HUES6 (cell line): ENCODE results near the gene NXNL1.
"Not testable (repeated sequence)": the region's sequence is repeated elsewhere in the genome, so short reads cannot be mapped to it uniquely, and the experiment has no call there.

Experiments
- H3K27ac ChIP-seq: 2 replicates; pipeline ENCODE4 v1.7.0; 2013; ENCODE audit warnings: low read depth, mild to moderate bottlenecking, low read length, inconsistent platforms
- H3K27me3 ChIP-seq: 2 replicates; pipeline ENCODE4 v1.6.1; 2013; ENCODE audit warnings: low read length; ENCODE audit not compliant: control insufficient read depth, insufficient read depth
- H3K36me3 ChIP-seq: 2 replicates; pipeline ENCODE4 v1.6.1; 2013; ENCODE audit warnings: low read length; ENCODE audit not compliant: control insufficient read depth, insufficient read depth
- H3K4me1 ChIP-seq: 2 replicates; pipeline ENCODE4 v1.6.1; 2013; ENCODE audit warnings: low read length; ENCODE audit not compliant: control insufficient read depth, insufficient read depth
- H3K4me3 ChIP-seq: 2 replicates; pipeline ENCODE4 v1.5.1; 2013; ENCODE audit warnings: low read depth, low read length
- H3K9ac ChIP-seq: one replicate; pipeline ENCODE4 v1.6.1; 2013; ENCODE audit warnings: mild to moderate bottlenecking, low read length
- H3K9me3 ChIP-seq: 2 replicates; pipeline ENCODE4 v1.6.1; 2013; ENCODE audit warnings: low read depth, low read length; ENCODE audit not compliant: control insufficient read depth, insufficient read depth

Gene NXNL1

GRCh38 chr19:17460372-17461230 lies at the start of gene NXNL1:
TSS of gene NXNL1 (minus strand) at chr19:17460926. CDS start at chr19:17460869, 57 bp downstream.
- Histone ChIP-seq H3K36me3 (no peaks in the 10 kb centered on the region), H3K9me3 (no peaks in the 10 kb centered on the region), H3K9ac (no peak within 1 kb of the TSS), H3K4me1 (no peaks in the 10 kb centered on the region), H3K27me3 (peaks cover 23% of the 10 kb centered on the region), H3K4me3 (no peak within 1 kb of the TSS), H3K27ac (no peak within 1 kb of the TSS)

GRCh38 chr19:17508558-17508933 lies 47.8 kb upstream of the NXNL1 start:
- not testable (repeated sequence) for H3K27ac ChIP-seq, H3K36me3 ChIP-seq, H3K4me1 ChIP-seq, H3K27me3 ChIP-seq, H3K9me3 ChIP-seq, H3K9ac ChIP-seq, H3K4me3 ChIP-seq

GRCh38 chr19:17506745-17507144 lies 46.0 kb upstream of the NXNL1 start:
- H3K4me1 ChIP-seq: peaks cover 6% of the 10 kb centered on the region
- no peaks in the 10 kb centered on the region for H3K27me3 ChIP-seq
- H3K9me3 ChIP-seq: no peaks in the 10 kb centered on the region
- H3K9ac ChIP-seq: no peak overlapping the region
- H3K36me3 ChIP-seq: no peaks in the 10 kb centered on the region
- no peak overlapping the region for H3K4me3 ChIP-seq
- H3K27ac ChIP-seq: no peak overlapping the region

- Histone ChIP-seq H3K27ac (no peak overlapping the region), H3K4me1 (peaks cover 4% of the 10 kb centered on the region), H3K9ac (no peak overlapping the region), H3K9me3 (no peaks in the 10 kb centered on the region), H3K4me3 (no peak overlapping the region), H3K36me3 (no peaks in the 10 kb centered on the region), H3K27me3 (no peaks in the 10 kb centered on the region)
Measured at GRCh38 chr19:17505223-17505622, 44.5 kb upstream of the NXNL1 start.

- H3K27ac ChIP-seq: no peak overlapping the region
- H3K4me1 ChIP-seq: peaks cover 11% of the 10 kb centered on the region
- no peaks in the 10 kb centered on the region for H3K27me3 ChIP-seq
- H3K36me3 ChIP-seq: no peaks in the 10 kb centered on the region
- H3K4me3 ChIP-seq: no peak overlapping the region
- no peaks in the 10 kb centered on the region for H3K9me3 ChIP-seq
- H3K9ac ChIP-seq: no peak overlapping the region
Measured at GRCh38 chr19:17504456-17504855, 43.7 kb upstream of the NXNL1 start.

- Histone ChIP-seq H3K27ac (no peak overlapping the region), H3K4me3 (no peak overlapping the region)
Measured at GRCh38 chr19:17504030-17504429, 43.3 kb upstream of the NXNL1 start.

GRCh38 chr19:17503240-17503639 lies 42.5 kb upstream of the NXNL1 start:
- Histone ChIP-seq H3K27ac (no peak overlapping the region), H3K4me1 (peaks cover 13% of the 10 kb centered on the region), H3K9me3 (no peaks in the 10 kb centered on the region), H3K27me3 (no peaks in the 10 kb centered on the region), H3K36me3 (no peaks in the 10 kb centered on the region), H3K9ac (no peak overlapping the region), H3K4me3 (no peak overlapping the region)

More at GRCh38 chr19:17504030-17504429, 43.3 kb upstream of the NXNL1 start:
- peaks cover 11% of the 10 kb centered on the region for H3K4me1 ChIP-seq
- no peak overlapping the region for H3K9ac ChIP-seq
- no peaks in the 10 kb centered on the region for H3K27me3 ChIP-seq
- H3K9me3 ChIP-seq: no peaks in the 10 kb centered on the region
- H3K36me3 ChIP-seq: no peaks in the 10 kb centered on the region

- no peak overlapping the region for H3K27ac ChIP-seq
- no peak overlapping the region for H3K4me3 ChIP-seq
- no peaks in the 10 kb centered on the region for H3K9me3 ChIP-seq
- peak overlapping the region; percentile 30 for H3K9ac ChIP-seq
- peaks cover 23% of the 10 kb centered on the region for H3K4me1 ChIP-seq
- no peaks in the 10 kb centered on the region for H3K27me3 ChIP-seq
- H3K36me3 ChIP-seq: no peaks in the 10 kb centered on the region
Measured at GRCh38 chr19:17500447-17501198, 39.9 kb upstream of the NXNL1 start.

GRCh38 chr19:17499648-17500446 lies 39.1 kb upstream of the NXNL1 start:
- H3K27ac ChIP-seq: no peak overlapping the region
- H3K4me1 ChIP-seq: peaks cover 23% of the 10 kb centered on the region
- no peaks in the 10 kb centered on the region for H3K27me3 ChIP-seq
- no peaks in the 10 kb centered on the region for H3K9me3 ChIP-seq
- H3K36me3 ChIP-seq: no peaks in the 10 kb centered on the region
- H3K9ac ChIP-seq: peak overlapping the region; percentile 30
- H3K4me3 ChIP-seq: no peak overlapping the region

- not testable (repeated sequence) for H3K27me3 ChIP-seq, H3K27ac ChIP-seq, H3K9me3 ChIP-seq, H3K36me3 ChIP-seq, H3K9ac ChIP-seq, H3K4me3 ChIP-seq
- peaks cover 23% of the 10 kb centered on the region for H3K4me1 ChIP-seq
Measured at GRCh38 chr19:17499025-17499424, 38.3 kb upstream of the NXNL1 start.
